ENCODE results near the gene OTUD3. TPM values are rescaled to one million over a fixed set of nuclear protein-coding genes. Genes with fewer than 3 reads are reported as not detected.

Gene OTUD3
- total and polyA plus RNA-seq, 11 donors, result 1.8 to 6.3 (median 4.0) TPM

- DNase-seq, result no peak
- Histone ChIP-seq H3K36me3 (no peaks in the 10 kb centered on the region), H3K27ac (no peak overlapping the region), H3K9me3 (no peaks in the 10 kb centered on the region), H3K4me1 (no peaks in the 10 kb centered on the region), H3K4me3 (no peak overlapping the region), H3K27me3 (peaks cover 0 to 15% (median 0%) of the 10 kb centered on the region in 9 donors)
- TF ChIP-seq CTCF (IDR thresholded peaks at IDR 0.05) (no peak), POLR2A (IDR thresholded peaks at IDR 0.05) (no peak)
- ATAC-seq, result no peak
- 42 to 51% (median 47%) methylated on average over 6 of the region's 6 CpGs for WGBS, 4 donors
- intact Hi-C loops (cut with DNase I), result no loop called here
These were observed 64.1 kb downstream of the OTUD3 start for GRCh38 chr1:19946331-19946751.

- Histone ChIP-seq H3K4me1 (no peaks in the 10 kb centered on the region), H3K27ac (no peak overlapping the region), H3K36me3 (no peaks in the 10 kb centered on the region), H3K27me3 (peaks cover 0 to 18% (median 0%) of the 10 kb centered on the region in 9 donors), H3K4me3 (no peak overlapping the region), H3K9me3 (no peaks in the 10 kb centered on the region)
- 60 to 76% (median 71%) methylated on average over 3 of the region's 3 CpGs for WGBS, 4 donors
- TF ChIP-seq POLR2A (IDR thresholded peaks at IDR 0.05), result no peak
- no peak for TF ChIP-seq CTCF (IDR thresholded peaks at IDR 0.05)
- ATAC-seq (no peak), DNase-seq (no peak)
- intact Hi-C loops (cut with DNase I), result no loop called here
These were observed 64.8 kb downstream of the OTUD3 start for GRCh38 chr1:19946971-19947370.

- no peaks in the 10 kb centered on the region for H3K36me3 ChIP-seq
- WGBS, 4 donors, result 54 to 75% (median 56%) methylated on average over 2 of the region's 2 CpGs
- ATAC-seq (no peak), DNase-seq (no peak)
- TF ChIP-seq POLR2A (IDR thresholded peaks at IDR 0.05), result no peak
- TF ChIP-seq CTCF (IDR thresholded peaks at IDR 0.05), result no peak
- peaks cover 0 to 5% (median 0%) of the 10 kb centered on the region in 12 donors for H3K9me3 ChIP-seq
- no peaks in the 10 kb centered on the region for H3K4me1 ChIP-seq
- peaks cover 0 to 18% (median 0%) of the 10 kb centered on the region in 9 donors for H3K27me3 ChIP-seq
- intact Hi-C loops (cut with DNase I), result no loop called here
- H3K27ac ChIP-seq, result no peak overlapping the region
- no peak overlapping the region for H3K4me3 ChIP-seq
These were observed 66.8 kb downstream of the OTUD3 start for GRCh38 chr1:19949016-19949415.

- no peak for TF ChIP-seq CTCF (IDR thresholded peaks at IDR 0.05)
- no peak for TF ChIP-seq POLR2A (IDR thresholded peaks at IDR 0.05)
- Histone ChIP-seq H3K9me3 (peaks cover 0 to 5% (median 0%) of the 10 kb centered on the region in 12 donors), H3K4me1 (no peaks in the 10 kb centered on the region), H3K36me3 (no peaks in the 10 kb centered on the region), H3K4me3 (no peak overlapping the region), H3K27me3 (peaks cover 0 to 13% (median 0%) of the 10 kb centered on the region in 9 donors), H3K27ac (no peak overlapping the region)
- ATAC-seq (no peak), DNase-seq (no peak)
- intact Hi-C loops (cut with DNase I), result no loop called here
- WGBS, 4 donors, result 65 to 86% (median 80%) methylated on average over 2 of the region's 2 CpGs
These were observed 71.9 kb downstream of the OTUD3 start for GRCh38 chr1:19954059-19954458.
